Heart left ventricle (tissue), 13 donors: ENCODE measurements around the gene MOK.

ENCODE experiments used
- POLR2A ChIP-seq, 2 donors: fragments of 450-650 bp; IDR thresholded peaks; one replicate each; pipeline ENCODE4 v1.6.1; 2017; ENCODE audit warnings: antibody characterized with exemption in 2 of 2, mild to moderate bottlenecking in 2 of 2, moderate library complexity in 2 of 2
- TF ChIP-seq, protein P1 (sequence below), 12 donors: fragments of 200-600 bp; sonication (generic) in 4 of 12; IDR thresholded peaks; one replicate each; pipeline versions ENCODE4 v1.5.0 to v1.8.0; 2018 to 2022; ENCODE audit warnings: antibody characterized with exemption in 12 of 12, mild to moderate bottlenecking in 5 of 12
- donor health status: ischemic (EF 13 %, LVEDD 7.1; RV severe dilation, severe dysfunction).
- donor health status: DM: no; HTN: yes; CAD: no.
- donor health status: DM: no; HTN: no; CAD: no.
- donor health status: ischemic (EF 25% LVEDD 6.9; RV normal size, moderate dysfunction).
- donor health status: ischemic (EF 25% LVEDD 5.7; RV mildly dilated, moderate dysfunction).
- donor health status: ischemic (EF 35%, LVEDD 5.7; RV mildly dilated, moderate dysfunction).
- donor health status: nonischemic (EF 11% LVEDD 7.7; RV severe dilation, severe dysfunction).
- donor health status: DM: yes; HTN: yes; CAD: no.
- donor health status: PGD.
- donor health status: ischemic (EF 29% LVEDD 5.4; RV normal size, mild dysfunction).
- donor health status: nonischemic (EF 23%, LVEDD 6.1; RV moderate dilation, normal function).

GRCh38 chr14:102316743-102317563 lies 12.0 kb upstream of the MOK start:
- peak in 1 of 2 donors; percentile 30 for TF ChIP-seq POLR2A (IDR thresholded peaks at IDR 0.05)
- TF ChIP-seq, protein P1, sequence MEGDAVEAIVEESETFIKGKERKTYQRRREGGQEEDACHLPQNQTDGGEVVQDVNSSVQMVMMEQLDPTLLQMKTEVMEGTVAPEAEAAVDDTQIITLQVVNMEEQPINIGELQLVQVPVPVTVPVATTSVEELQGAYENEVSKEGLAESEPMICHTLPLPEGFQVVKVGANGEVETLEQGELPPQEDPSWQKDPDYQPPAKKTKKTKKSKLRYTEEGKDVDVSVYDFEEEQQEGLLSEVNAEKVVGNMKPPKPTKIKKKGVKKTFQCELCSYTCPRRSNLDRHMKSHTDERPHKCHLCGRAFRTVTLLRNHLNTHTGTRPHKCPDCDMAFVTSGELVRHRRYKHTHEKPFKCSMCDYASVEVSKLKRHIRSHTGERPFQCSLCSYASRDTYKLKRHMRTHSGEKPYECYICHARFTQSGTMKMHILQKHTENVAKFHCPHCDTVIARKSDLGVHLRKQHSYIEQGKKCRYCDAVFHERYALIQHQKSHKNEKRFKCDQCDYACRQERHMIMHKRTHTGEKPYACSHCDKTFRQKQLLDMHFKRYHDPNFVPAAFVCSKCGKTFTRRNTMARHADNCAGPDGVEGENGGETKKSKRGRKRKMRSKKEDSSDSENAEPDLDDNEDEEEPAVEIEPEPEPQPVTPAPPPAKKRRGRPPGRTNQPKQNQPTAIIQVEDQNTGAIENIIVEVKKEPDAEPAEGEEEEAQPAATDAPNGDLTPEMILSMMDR (IDR thresholded peaks at IDR 0.05) = peak; percentile 60 to 95 (median 82)
